HG02840 (cell line): ENCODE measurements around the gene INSIG1.

Source experiments
- ATAC-seq: cut with Tn5 transposase; IDR thresholded peaks from one replicate; pipeline ENCODE4 v1.9.1; 2021; ENCODE audit warnings: mild to moderate bottlenecking, moderate library complexity, moderate number of reproducible peaks; ENCODE audit not compliant: unreplicated experiment, low FRiP score

INSIG1 gene

DNA sequence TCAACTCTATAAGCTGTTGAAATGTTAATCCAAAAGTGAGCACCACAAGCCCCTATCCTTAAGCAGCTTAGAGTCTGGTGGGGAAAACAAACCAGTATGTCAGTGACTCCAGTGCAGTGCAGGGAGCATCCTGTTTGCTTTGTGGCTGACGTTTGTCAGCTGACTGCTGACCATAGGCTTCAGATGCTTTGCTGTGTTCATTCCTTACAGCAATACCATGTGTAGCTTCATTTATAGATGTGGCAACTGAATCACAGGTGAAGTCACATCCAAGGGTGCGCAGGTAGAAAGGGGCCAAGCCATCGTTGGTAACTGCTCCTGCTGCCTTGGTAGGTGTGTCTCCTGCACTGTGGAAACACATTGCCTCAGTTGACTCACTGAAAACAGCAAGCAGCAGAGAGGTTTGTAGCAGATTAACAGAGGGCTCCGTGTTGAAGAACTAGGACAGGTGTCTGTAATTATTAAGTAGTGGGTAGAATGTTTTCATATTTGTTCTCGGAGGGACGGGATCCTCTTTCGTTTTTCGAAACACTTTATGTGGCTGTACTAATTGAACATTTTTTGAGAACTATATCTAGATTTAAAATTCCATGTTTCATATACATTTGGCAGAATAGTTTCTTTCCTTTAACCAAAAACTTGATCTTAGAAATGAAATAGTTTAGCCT, 2.0 kb downstream of the INSIG1 start:
- no peak for ATAC-seq

DNA sequence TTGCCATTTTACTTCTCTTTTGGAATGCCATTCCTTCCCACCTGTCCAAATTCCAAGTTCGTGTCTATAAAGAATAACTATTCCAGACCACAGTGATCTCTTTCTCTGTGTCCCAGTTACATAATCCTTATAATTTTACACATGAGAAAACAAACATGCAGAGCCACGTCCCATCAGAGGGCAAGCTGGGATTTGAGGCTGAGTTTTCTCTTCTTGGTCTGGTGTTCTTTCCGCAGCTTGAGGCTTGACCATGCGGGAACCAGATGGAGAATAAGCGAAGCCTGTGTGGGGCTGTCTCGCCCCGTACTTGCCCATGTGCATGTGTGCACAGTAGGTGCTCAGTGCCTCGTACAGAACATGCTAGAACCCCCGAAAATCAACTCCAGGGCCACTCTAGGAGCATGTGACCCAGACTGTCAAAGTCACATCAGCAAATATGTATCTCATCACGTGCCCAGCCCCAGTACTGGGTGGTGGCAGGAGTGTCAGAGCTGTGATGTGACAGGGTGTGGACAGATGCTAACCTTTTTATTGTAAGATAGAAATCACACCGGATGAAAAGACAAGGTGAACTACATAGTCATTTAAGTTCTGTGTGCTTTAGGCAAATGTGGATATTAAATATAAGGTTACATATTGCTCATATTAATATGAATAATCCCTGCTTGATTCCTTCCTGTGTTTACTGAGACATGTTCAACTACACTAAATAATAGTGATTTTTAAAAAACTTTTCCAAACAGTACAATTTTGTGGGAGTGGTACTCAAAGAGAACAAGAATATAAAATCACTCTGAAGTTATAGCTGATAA, 3.2 kb downstream of the INSIG1 start:
- no peak for ATAC-seq

DNA sequence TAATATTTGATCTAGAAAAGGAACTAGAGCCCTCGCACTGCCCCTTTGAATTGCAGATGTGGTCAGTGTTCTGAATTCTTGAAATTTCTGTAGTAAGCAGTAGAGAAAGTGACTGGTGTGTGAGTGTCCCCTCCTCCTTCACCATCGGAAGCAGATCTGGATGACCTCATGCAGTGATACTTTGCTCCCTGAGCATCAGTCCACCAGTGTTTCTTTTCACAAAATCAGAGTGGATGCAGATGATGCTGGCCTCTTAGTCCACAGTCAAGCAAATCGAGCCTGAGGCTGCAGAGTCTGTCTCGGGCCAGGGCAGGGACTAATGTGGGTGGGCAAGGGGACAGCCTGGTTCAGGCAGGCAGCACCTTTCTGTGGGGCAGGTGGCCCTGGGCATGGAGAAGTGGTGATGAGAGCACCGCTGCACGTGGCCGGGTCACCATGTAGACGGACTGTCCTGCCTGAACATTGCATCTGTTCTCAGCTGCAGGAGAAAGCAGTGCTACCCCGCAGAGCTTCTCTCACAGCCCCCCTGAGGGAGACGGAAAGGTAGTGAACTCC, 5.4 kb downstream of the INSIG1 start:
- no peak for ATAC-seq

DNA sequence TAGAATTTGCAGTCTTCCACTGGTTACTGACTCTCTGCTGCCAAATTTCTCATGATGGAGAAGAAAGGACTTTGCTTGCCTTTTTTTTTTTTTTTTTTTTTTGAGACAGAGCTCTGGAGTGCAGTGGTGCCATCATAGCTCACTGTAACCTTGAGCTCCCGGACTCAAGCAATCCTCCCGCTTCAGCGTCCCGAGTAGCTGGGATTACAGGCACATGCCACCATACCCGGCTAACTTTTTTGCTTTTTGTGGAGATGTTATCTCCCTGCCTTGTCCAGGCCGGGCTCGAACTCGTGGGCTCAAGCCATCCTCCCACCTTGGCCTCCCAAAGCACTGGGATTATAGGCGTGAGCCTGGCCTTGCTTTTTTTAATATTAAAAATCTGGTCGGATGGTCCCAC, 6.2 kb downstream of the INSIG1 start:
- no peak for ATAC-seq

DNA sequence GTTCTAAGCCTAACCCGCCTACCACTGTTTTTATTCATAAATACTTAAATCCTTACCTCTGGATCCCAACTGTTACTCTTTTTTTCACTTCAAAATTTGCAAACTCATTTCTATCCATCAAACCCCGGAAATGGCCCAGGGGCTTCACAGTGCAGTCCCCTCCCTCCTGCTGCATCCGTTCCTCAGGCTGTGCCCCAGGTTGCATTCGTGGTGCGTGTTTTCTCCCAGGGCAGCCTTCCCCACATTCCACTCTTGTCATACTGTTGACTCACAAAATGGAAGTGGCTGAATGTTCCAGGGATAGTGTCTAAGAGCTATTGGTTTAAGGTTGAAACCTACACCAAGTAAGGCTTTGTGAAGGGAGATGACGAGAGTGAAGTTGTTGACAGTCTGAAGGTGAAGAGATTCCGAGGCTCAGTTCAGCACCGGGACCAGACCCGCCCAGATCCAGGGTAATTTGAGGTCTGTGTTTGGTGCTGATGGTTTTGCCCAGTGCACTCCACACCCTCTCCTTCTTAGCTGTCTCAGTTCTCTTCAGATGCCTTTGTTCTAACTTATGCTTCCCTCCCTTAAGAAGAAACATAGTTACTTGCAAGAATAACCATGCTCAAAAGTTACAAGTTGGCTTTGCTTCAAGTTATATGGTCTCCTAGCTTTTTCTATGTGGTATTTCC, 7.7 kb downstream of the INSIG1 start:
- no peak for ATAC-seq

DNA sequence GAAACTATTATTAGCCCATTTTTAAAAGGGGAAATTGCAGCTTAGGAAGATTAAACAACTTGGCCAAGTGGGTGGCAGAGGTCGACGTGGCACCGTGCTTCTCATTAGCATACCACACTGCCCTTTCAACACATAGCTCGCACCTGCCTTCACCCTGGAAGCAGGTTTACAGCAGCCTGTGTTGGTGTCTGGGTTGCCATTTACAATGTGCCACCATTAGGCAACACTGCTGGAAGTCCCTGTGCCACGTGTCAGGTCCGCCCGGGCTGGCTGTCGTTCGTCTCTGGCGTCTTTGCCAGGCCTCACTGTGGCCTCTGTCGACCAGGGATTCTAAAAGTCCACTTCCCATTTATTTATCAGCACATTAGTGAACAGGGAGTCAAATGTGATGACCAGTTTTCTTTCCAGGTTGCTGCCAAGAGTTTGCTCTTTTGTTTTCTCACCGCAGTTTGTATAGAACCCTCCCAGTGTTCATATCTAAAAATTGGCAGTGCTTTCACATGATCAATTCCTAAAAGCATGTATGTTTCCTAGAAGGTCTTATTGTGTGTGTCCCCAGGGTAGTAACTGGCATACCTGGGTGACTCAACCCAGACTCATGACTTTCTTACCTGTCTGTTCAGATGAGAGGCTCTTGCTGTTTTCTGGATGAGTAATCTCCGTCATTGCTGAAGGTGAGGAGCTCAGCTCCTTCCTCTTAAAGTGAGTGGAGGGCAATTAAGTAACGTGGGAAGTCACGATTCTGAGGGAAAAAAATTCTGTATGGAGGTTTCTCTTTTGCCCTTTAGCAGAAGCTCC, 9.2 kb downstream of the INSIG1 start:
- no peak for ATAC-seq

DNA sequence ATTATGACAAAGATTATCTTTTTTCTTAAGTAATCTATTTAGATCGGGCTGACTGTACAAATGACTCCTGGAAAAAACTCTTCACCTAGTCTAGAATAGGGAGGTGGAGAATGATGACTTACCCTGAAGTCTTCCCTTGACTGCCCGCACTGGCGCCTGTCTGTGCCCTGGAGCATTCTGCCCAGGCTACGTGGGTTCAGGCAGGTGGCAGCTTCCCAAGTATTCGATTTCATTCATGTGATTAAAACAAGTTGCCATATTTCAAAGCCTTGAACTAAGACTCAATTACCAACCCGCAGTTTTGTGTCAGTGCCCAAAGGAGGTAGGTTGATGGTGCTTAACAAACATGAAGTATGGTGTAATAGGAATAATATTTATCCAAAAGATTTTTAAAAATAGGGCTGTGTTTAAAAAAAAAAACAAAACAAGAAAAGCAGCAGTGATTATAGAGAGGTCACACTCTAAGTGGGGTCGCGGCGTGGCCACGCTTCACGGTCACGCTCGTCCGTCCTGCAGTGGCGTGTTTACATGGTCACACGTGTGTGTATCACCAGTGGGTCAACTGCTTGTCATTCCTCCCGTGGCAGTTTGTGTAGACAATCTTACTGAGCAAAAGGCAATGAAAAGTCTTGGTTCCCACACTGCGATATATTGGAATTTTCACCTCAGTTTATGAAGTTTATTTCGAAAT, 10.8 kb downstream of the INSIG1 start:
- ATAC-seq, result no peak

DNA sequence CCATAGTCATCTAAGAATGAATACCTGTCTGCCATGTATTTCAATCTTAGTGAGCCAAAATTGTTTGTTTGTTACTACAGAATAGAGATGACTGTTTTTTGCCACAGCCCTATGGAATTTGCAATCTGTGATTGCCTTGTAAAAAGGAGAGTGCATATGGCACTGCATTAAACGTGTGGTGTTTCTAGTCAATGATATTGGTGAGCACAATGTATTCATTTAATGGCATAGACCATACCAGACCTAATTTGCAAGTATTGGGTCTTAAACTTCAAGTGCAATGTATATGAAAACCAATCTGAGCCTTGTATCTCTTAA, 11.3 kb downstream of the INSIG1 start:
- no peak for ATAC-seq

DNA sequence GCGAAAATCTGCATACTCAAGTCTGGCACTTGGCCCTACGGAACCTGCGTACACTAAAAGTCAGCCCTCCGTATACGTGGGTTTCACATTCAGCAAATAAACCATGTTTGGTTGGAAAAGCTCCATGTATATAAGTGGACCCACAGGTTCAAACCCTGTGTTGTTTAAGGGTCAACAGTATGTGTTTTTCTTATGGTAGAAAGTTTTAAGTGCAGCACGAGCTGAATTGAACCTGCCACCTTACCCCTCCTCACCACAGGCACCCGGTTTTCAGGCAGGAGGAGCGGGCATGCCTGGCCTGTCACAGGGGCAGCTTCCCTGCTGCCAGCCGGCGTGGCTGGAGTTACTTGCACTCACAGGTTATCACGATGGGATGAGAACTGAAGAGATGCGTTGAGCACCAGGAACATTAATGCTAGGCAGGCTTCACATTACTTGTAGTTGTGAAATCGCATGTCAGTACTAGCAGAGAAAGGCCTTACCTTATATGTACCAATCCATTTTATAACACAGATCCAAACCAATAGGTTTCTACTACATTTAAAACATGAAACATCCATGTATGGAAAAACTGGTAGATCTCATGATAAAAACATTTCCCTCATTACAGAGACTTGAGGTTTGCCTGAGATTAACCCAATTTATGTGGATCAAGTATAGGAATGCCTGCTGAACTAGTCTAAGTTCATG, 12.9 kb downstream of the INSIG1 start:
- no peak for ATAC-seq

DNA sequence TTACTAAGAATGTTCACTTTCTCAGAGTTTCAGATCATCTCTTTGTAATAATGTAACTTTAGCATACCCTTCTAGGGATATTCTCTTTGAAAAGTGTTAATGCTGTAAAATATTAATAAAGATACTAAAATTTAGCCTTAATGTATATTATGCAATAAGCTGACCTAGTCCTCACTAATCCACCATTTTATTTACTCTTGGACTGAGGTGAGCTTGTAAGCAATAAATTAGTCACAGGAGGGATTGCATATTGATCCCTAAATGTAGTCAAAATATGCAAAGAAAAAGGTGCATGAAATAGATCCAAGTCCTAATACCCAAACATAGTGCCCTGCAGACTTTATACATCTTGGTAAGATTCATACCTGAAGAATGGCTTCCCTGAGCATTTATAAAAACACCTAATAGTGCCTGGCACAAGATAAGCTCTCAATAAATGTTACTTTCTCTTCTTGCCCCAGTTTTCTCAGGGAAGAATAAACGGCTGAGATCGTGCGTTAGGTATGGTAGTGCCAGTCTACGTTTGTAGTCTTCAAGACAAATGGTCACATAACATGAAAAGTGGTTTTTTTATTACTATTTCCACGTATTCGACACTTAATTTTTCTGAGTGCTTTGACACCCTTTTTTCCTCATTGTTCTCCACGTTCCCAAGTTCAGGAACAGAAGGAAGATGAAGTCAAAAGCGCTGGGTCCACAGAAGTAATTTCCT, 14.3 kb downstream of the INSIG1 start:
- ATAC-seq, result no peak

DNA sequence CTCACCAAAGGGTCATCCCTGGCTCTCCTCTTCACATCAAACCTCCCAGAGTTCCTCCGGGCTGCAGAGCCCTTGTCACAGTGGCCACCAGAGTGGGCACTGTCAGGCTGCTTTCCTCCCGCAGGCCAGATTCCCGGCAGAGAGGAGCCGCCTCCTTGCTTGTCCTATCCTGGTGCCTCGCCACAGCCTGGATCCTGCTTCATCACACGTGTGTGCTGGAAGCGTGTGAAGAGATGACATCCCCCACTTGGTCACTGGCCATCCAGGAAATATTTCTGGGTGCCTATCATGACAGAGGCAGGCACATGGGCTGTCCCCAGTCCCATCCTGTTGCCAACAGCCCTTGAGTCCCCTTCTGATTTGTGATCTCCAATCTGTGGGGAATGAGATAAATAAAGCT, 15.0 kb downstream of the INSIG1 start:
- no peak for ATAC-seq

DNA sequence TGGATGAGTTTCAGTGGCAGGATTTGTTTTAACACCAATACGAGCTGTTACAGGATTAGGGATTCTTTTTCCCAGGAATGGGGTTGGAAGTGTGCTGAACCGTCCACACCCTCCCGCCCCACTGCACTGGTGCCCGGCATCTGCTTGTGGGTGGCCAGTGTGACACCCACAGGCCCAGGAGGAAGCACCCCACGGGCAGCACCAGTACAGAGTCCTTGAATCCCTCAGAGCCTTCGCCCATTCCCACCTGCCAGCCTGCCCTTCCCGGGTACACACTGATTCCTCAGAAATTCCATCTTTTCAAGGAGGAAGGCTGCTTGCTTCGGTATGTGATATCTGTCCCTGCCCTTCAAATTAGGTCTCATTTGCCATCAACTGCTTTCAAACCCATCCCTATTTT, 15.4 kb downstream of the INSIG1 start:
- ATAC-seq, result no peak

DNA sequence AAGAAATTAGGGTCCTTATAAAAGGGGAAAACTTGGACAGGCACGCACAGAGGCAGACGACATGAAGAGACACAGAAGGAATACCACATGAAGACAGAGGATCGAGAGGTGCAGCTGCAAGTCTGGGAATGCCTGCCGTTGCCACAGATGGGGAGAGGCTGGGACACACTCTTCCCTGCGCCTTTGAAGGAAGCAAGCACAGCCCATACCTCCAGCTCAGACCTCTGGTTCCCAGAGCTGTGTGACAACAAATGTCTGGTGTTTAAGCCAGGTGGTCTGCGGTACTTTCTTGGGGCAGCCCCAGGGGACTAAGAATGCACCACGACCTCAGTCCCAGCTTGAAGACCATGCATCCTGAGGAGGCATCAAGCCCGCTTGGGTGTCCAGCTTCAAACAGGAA, 18.3 kb downstream of the INSIG1 start:
- no peak for ATAC-seq

DNA sequence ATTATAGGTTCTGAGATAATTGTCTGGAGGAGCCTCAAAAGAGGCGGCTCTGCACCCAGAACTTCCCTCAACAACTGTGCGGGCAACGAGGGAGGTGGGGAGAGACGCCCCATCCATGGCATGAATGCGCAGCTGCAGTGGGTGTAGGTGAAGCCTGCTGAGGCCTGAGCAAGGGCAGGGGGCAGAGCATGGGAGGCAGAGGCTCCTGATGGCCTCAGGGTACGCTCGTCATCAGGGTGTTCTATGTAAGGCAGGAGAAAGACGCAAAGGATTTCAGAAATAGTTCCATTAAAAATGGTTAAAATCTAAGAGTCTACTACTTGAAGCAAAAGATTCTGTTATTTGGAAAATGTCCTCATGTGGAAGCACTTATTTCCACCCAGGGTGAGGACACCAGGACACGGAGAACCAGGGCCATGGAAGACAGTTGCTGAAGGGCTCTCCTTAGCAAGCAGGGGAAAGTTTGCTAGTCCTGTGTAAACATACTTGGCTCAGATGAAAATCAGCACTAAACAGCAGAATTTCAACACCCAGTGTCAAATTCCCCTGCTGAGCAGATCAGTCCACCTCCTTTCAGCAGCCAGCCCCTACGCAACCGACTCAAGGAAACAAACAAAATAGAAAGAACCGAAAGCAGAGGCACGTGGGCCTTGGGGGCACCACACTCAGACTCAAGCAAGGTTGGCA, 18.9 kb downstream of the INSIG1 start:
- no peak for ATAC-seq

DNA sequence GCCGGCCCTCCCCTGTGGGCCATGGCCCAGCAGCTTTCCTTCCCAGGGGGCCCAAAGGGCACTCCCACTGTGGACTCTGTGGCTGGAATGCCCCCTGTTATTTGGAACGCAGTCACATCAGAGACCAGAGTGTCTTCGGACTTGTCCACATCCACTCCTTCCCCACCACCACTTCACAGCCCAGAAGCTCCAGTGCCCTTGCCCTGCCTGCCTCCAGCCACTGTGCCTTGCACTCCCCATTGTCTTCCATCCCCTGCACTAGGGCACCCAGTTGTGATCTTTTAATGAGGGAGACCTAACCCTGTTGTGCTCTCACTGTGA, 19.4 kb downstream of the INSIG1 start:
- no peak for ATAC-seq

DNA sequence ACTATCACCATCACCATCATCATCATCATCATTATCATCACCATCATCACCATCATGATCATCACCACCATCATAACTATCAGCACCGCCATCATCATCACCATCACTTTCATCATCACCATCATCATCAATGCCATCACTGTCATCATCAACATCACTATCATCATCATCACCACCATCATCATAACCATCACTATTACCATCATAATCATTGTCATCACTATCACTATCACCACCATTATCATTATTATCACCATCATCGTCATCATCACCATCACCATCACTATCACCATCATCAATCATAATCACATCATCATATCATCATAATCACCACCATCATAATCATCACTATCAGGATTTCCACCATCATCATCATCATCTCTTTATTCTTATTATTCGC, 20.6 kb downstream of the INSIG1 start:
- ATAC-seq, result no peak

DNA sequence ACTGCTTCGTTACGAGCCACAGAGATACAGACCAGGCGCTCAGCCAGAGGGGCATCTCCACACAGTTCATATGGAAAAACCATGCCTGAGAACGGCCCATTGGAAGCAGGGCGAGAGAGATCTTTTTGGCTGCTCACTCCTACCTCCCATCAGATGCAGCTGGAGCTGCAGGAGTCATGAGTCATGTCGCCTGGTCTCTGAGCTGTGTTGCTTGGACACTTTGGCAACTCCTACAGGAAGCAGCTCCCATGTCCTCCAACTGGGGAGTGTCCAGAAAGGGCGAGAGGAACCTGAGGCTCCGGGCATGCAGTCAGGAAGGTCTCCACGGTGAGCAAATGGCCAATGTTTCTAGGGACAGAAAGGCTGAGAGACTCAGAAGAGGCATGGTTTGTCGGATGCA, 24.9 kb downstream of the INSIG1 start:
- ATAC-seq, result no peak

DNA sequence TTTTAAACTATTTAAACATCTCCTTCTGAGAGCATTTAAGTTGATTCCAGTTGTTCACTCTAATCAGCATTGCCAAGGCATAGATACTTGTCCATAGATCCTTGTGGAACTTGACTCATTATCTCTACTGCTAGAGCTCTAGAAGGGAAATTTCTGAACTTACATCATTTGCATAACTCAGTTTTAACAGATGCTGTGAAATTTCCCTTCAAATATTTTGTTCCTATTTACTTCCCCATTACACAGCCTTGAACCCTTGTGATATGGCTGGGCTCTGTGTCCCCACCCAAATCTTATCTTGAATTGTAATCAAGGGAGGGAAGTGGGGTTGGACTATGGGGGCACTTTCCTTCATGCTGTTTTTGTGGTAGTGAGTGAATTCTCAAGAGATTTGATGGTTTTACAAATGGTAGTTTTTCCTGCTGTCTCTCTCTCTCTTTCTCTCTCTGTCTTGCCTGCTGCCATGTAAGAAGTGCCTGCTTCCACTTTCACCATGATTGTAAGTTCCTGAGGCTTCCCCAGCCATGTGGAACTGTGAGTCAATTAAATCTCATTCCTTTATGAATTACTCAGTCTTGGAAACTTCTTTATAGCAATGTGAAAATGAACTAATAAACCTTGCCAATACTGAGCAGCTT, 25.4 kb downstream of the INSIG1 start:
- ATAC-seq, result no peak
